Germinal center (tissue), 1 donor: Measurements from ENCODE around the gene IL34.
A peak's percentile ranks its signal among the peaks of the same experiment; 100 is the strongest.

Experiments
- DNase-seq: peaks from one replicate; pipeline ENCODE4 v3.0.0; 2012; ENCODE audit warnings: mixed read lengths, low spot score

The IL34 gene

DNA sequence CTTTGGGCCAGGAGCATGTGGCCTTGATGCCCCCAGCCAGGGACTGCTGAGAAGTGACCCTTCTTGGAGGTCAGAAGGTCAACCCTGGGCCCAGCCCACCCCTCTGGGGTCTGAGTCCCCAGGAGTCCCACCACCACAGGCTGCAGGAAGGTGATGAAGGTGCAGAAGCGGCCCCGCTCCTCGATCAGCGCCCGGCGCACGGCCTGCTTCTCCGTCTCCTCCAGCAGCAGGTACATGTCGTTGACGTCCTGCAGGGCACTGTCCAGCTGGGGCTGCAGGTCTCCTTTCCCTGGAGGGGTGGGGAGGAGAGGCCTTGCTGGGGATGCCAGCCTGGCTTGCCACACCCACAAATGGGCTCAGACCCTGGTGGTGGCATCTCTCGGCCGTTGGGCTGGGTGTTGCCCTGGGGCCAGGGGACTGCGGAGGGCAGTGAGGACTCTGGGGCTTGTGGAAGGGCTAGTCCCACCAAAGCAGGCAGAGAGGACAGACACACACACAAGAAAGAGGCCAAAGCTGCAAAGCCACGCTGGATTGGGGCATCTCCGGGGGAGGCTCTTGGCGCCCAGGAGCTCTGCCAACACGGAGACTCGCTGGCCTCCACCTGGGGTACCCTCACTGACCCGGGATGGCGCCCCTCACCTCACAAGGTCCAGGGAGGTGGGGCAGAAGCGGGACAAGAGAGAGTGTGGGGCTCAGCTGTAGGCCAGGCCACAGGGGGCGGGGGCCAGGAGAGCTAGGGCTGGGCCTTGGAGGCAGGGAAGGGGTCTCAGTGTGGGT is 31.9 kb downstream of the IL34 start:
- DNase-seq, result no peak

DNA sequence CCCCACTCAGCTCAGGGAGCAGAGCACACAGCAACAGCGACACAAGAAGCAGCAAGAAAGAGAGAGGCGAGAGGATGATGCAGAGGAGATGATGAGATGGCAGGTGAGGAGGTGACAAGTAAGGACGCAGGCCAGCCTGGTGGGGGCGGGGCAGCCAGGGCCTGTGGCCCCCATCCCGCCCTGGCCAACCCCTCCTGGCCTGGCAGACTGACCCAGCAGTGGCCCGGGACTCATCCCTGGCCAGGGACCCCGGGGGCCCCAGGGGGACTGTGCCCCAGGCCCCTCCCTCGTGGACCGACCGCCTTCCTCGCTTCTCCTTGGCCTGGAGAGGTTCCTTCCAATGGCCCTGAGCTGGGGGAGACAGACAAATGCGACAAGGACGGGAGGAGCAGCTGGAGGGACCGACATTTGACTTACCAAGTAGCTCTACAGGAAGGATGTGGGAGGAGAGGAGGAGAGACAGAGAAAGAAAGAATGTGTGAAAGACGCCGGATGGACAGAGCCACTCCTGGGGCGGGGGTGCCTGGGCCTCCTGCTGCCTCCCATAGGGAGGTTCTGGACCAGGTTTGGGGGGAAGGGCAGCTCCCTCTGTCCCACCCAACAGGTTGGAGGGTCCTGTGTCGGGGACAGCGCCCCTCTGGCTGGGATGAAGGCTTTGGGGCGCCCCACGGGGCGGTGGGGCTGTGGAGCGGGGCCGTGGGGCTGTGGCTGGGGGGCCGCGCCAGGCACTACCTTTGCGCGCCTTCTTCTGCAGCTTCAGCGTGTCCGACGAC is 32.7 kb downstream of the IL34 start:
- DNase-seq, result no peak

DNA sequence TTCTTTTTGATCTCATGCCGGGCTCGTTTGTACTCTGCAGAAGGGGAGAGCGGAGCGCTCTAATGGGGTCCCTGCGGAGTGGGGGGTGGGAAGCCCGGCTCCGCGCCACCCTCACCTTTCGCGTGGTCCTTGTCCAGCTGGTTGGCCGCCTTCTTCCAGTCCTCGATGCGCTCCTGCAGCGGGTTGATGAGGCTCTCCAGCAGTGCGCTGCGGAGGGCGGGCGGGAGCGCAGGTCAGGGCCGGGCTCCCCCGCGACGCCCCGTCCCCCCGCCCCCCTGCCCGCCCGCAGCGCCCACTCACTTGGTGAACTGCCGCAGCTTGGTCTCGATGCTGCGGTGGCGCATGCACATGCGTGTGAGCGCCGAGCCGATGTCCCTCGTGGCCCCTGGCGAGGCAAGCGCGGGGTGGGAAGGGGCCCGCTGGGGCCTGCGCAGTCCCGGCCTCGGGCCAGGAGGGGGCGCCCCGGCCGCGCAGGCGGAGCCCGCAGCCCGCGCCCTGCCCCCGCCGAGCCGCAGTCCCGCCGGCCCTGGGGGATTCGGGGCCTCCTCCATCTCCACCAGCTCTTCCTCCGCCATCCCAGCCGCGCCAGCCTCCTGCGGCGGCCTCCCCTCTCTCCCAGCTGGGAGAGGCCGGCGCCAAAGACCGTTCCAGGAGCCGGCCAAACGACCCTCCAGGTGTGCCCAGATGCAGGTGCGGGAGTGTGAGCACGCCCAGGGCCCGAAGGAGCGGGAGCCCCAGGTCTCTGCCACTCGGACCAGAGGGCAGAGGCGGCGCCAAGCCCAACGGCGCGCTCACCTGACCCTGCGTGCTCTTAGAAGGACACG is 33.5 kb downstream of the IL34 start:
- DNase-seq, result peak; percentile 47

DNA sequence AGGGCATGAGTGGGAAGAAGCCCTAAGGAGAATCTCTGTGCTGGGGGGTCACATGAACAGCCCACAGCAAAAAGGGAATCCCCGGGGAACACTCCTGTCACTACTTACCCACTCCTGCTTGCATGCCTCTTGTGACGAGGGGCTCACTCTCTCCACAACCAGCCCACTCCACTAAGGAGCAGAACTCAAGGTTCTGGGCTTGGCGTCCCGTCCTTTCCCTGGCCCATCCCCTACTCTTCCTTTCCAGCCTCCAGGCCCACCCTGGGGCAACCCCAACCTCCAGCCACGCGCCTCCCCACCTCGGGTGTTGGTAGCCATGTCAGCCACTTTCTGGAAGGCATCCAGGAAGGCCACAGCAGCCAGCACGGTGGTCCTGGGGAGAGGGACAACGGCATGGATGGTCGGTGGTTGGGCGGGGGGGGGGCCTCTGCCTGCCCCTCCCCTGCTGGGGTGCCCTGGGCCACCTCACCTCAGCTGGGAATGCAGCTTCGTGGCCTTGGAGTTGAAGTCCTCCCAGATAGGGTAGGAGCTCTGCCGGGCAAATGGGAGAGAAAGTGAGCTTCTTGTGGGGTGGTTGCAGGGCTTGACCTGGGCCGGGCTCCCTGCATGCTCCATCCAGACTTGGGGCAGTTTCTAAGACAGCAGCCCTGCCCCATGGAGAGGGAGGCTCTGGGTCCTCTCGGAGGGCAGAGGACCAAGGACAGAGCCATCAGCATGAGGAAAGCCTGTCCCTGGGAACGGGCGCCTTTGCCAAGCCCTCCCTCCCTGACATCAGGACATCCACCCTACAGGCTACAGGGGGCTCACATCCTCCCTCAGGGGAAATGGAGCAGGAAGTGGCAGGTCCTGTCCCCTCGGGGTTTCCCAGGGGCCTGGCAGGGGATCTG is 34.4 kb downstream of the IL34 start:
- no peak for DNase-seq

DNA sequence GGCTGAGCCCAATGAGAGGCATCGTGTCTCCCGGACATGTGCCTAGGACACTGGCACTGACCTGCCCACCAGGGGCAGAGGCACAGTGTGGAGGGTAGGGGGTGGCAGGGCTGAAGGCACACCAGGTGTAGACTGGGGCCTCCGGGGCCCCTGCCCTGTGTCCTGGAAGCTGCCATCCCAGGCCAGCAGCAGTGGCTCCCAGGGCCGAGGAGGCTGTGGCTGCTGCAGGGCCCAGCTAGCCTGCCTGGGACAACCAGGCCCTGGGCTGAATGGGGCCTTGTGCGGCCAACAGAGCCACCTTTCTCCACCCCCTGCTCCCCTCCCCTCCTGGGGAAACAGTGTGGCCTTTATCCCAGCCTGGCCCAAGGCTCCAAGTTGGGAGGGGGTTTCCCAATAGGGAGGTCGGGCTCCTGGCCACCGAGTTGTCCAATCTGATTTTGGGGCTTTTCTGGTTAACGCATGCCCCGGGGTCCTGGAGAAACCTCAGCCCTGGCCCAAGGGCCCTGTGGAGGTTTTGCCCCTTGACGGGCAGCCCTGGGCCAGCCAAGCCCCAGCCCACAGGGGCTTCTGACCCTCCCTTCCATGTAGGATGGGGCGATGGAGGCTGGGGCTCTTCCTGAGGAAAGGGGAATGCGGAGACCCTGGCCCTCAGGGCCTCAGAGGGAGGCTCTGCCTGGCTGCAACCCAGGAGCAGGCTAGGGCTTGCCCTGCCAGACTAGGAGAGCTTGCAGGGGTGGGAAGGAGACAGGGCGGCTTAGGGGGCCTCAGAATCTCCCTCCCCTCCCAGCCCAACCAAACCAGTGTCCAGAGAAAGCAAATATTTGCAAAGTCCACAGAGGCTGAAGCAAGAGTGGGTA is 35.3 kb downstream of the IL34 start:
- DNase-seq, result no peak

DNA sequence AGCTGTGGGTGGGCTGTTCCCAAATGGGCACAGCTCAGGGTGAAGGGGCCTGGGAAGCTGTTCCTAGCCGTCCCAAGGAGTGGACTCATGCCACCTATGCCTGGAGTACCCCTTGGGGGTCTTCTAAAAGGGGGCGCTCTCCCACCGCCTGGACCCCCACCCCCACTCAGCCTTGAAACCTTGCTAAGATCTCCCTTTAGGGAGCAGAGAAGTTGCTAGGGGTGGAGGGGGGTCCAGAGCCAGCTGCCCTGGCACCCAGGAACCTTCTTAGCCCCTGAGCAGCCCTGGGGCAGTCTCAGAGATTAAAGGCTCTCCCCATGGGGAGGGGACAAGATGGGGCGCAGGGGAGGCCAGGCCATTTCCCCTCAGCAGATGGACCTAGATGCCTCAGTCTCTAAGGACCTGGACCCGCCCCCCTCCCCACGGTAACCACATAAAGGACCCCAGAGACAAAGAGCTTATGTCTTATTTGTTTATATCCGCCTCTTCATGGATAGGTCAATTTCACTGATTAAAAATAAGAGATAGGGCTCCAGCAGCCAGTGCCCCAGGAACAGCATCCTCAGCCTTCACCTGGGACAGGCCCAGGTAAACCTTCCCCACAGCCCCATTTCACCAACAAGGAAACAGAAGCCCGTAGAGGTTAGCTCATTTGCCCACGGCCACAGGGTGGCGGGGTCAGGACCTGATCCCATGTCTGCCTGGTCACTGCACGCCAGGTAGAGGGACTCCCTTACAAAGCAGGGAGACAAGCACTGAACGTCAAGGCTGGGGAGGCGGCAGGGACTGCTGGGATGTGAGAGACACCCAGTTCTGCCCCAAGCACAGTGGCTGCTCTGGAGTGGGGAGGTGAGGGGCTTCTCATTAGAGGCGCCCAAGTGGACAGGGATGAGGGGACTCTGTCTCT is 36.1 kb downstream of the IL34 start:
- no peak for DNase-seq

DNA sequence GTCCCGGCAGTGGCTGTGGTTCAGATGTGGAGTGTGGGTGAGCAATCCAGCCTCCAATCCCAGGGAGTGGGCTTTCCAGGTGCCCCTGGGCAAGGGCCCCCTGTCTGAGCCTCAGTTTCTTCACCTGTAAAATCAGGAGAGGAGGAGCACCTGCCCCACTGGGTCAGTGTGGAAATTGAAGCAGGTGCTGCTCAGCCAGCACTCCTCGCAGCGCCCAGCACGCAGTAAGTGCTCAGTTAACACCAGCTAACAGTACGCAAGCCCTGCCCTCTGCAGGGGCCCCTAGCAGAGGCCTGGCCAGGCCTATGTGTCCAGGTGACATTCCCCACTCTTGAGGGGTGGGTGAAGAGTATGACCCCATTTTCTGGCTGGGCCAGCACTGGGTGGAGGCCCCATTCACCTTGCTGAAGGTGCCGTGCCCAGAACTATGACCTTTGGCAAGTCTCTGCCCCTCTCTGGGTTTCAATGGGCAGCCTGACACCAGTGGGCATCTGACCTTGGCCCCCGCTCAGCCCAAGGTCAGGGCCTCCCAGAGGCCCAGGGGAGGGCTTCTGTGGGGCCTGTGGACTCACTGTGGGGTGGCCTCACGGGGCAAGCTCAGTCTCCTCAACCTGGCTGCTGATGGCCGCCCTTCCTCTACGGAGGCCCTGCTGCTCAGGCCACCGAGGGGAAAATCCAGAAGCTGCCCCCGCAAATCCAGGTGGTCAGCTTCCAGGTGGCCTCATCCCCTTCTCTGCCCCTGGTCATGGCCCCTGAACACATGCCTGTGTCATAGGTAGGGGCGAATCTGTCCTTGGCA is 37.0 kb downstream of the IL34 start:
- no peak for DNase-seq

DNA sequence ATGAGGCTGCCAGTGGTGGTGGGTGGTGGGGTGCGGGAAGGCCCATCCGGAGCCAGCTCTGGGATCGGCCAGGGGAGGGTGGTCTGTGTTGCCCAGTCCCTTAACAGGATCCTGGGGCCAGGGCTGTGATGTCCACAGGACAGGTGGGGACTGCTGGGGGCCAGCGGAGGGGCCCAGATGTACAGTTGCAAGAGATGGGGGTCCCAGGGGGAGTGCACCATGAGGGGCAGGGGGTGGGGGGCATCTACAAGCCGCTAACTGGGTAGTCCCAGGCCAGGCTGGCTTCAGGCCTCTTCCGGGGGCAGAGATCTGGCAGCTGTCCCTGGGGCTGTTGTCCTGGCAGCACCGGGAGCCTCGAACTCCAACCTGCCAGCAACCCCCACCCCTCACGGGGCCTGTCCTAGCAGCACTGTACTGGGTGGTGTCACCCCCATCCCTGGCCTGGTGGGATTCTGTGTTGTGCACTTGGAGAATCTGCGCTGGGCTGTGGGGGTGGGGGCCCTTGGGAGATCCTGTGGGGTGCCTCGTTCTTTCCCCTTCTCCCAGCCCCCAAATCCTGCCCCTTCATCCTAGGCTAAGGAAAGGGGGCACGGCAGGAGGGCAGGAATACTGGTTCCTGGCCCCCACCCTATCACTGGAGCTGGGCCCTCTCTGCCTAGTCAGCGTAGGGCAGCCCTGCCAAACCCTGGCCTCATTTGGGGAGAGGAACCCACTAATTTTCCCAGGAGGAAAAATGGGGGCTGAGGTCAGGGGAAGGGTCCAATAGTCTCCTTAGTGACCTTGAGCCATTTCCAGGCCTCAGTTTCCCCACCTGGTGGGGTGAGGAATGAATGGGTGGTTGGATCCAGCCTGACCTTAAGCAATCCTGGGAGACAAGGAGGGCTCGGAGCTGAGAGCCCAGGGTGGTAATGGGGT is 38.0 kb downstream of the IL34 start:
- no peak for DNase-seq

DNA sequence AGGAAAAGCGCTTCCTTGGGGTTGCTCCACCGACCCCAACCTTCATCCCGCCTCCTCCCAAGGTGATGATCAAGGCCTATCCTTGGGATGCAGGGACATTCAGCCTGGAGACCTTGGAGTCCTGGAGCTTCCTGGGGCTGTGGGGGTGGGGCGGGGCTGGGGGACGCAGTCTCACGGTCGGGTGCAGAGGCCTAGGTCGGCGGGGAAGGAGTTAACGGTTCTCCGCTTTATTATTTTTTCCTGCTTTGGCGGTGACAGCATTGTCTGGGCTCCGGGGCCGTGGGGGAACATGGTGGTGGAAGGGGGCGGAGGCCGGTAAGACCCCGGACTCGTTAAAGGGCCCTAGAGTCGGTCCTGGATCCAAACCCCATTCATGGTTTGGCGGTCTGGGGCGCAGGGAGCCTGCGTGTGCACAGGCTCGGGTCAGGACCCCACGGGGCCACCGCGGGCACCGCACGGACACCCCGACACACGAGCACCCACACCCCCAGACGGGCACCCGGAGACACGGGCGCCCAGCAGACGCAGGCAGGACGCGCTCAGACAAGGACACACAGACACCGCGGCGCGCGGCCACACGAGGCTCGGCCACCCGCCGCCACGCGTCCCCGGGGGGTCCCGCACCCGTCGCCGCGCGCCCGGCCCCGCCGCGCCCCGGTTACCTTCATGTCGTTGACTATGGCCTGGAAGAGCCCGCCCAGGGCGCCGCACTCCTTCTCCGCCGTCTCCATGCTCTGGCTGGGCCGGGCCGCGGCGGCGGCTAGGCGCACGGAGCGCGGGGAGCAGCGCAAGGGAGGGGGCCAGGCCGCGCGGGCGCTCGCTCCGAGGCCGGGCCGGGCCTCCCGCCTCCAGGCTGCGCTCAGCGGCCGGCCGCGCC is 38.9 kb downstream of the IL34 start:
- DNase-seq, result no peak

DNA sequence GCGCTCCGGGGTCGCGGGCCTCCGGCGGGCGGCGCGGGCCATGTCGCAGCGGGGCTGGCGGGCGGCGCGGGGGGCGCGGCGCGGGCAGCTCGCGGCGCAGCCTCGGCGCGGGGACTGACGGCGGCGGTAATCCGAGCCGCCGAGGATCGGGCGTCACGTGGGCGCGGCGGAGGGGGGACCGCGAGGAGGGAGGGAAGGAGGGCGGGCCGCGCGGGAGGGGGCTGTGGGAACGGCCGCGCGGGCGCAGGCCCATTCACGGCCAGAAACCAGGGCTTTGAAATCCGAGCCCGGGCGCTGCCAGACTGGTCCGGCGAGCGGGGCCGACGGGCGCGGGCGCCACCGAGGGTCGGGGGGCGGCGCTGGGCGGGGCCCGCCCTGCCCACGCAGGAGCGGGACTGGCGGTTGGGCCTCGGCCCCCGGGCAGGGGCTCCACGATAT is 39.6 kb downstream of the IL34 start, which contains the start of gene MTSS2:
Gene MTSS2 (minus strand): TSS at position 116 of the 438 bp plus-strand sequence. CDS start 262 bp downstream, outside the sequence.
- peak; percentile 44 for DNase-seq

DNA sequence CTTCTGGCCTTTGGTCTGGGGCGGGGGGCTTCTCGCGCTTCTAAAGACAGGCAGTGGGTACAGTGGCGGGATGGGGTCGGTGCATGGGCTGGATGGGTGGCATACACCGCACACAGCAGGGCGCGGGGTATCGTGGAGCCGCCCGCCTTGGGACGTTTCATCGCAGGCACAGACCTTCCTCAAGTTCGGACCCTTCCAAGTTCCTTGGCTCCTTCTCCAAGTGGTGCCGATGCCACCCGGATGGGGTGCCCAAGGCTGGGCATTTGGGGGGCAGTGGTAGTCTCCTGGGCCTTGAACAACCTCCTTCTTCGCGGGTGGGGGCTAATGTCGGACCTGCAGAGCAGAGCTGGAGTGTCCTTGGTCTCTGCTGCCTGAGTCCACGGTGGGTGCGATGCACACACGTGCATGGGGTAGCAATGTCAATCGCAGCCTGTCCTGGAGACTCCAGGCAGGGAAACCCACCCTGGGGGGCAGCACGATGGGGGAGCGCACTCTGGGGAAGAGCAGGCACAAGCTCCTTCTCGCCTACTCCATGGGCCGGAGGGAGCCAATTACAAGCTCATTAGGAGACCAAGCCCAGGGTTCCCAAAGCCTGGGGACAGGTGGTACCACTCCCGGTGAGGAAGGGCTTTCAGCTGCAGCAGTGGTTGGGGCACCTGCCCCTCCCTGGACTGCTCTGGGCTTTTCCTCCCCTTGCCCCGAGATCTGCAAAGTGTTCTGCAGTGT is 40.2 kb downstream of the IL34 start:
- no peak for DNase-seq

DNA sequence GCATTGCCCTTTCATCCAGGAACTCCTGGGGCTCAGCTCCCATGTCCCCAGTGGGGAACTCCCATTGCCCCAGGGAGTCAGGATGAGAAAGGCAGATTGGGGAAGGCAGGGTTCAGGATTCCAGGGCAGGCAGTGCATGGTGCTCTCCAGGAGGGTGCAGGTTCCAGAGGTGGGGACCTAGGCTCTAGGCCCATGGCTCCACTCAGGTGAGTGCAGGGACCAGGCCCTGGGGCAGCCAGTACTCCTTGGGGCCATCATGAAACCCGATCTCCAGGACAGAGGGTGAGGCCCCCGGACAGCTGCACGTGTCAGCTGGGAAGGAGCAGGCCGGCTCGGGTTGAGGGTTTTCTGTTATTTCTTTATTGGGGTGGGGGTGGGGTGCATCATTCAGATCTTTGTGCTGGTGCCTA is 40.7 kb downstream of the IL34 start:
- no peak for DNase-seq

DNA sequence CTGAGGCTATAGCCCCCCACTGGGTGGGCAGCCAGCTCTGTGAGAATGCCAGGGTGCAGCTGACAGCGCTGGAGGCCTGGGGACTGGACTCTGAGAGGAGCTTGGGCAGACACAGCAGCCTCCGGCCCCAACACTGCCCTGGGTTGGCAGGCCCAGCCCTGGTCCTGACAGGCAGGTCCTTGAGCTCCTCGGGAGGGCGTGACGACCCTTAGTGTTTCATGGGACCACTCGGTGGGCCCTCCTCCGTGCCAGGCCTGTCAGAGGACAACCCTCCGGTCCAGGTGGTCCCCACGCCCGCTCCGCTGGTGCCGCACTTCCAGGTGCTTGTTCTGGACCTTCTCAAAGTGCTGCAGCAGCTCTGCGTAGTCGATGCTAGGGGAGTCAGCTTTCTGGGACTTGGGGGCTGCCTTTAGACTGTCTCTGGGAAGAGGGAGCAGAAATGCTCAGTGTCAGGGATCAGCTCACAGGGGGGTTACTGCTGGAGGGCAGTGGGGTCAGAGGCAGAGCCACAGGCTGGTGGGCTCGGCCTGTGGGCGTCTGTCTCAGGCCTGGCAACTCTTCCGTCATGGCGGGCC is 41.4 kb downstream of the IL34 start:
- DNase-seq, result no peak

DNA sequence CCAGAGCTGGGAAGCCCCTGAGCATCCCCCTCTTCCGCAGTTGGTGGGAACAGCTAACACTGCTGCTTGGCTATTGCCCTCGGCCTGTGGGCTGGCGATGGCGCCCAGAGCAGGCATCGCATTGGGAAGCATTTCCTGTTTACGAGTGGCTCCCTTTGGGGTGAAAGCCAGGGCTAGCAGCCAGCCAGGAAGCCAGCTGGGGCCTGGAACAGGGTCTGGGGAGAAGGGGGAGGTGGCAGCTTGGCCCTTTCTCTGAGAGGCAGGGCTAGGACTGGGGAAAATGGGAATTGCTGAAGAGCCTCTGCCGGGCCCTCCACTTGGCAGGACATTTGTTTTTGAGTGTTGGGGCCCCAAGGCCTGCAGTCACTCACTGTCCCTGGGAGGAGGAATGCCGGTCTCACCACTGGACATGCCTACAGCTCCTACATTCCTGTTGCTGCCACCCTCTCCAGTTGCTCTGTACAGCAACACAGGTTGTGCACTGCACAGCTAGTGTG is 41.9 kb downstream of the IL34 start:
- no peak for DNase-seq
